ENCODE data around the gene NEAT1.
"Not testable (repeated sequence)": the region's sequence is repeated elsewhere in the genome, so short reads cannot be mapped to it uniquely, and the experiment has no call there.

Gene NEAT1

DNA sequence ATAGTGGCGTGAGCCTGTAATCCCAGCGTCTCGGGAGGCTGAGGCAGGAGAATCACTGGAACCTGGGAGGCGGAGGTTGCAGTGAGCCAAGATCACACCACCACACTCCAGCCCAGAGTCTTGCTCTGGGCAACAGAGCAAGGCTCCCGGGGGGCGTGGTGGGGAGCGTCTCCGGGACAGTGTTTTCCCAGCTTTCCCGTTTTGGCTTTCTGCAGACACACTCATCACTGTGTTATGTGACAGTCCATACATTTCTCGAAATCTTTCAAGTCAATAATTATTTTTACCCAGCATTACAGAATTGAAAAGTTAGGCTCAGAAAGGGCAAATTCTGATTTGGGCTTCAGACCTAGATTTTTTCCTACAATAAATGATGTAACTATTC, 31.7 kb downstream of the NEAT1 start:
- DNase-seq: no peak

DNA sequence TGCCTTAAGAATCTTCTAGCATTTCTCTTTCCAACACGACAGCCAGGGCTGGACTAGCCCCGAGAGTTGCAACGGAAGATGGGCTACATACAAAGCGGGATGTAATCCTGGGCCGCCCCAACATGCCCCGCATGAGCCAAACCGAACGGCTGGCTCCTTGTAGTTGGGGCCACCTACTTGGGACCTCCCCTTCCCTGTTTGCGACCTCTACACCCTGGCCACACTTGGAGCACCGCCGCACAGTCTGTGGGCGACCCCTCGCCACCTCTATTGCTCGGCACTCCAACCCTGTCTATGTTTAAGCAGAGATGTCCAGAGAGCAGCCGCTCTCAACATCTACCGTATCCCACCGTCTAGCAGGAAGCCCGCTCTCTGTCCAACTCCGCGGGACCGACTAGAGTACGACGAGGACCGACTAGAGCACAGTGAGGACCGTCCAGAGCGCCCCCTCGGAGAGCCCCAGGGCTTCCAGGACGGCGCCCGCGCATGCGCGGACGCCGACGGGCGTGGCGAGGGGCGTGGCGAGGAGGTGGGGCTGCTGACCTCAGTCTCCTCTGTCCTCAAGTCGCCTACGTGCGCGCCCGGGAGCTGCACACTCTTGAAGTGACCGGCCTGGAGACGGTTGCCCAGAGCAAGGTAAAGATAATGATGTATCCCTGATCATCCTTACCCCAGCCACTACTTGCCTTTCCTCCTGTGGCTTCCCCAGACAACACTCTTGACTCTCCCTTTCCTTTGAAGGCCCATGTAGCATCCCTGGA, 32.3 kb downstream of the NEAT1 start:
- DNase-seq: peak; percentile 68

DNA sequence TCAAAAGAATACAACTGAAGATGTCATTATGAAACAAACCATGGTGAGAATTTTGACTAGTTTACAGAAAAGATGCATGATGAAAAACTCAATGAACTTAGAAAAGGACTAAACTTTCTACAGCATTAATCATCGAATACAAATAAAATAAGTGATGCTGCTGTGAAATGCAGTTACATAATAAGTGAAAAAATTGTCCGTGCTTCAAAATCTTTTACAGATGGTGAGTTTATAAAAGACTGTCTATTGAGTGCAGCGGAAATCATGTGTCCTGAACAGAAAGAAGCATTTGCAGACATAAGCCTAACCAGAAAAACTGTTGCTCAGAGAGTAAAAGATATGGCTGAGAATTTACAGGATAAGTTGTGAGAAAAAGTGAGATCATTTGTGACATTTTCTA, 33.8 kb downstream of the NEAT1 start:
- no peak for DNase-seq

DNA sequence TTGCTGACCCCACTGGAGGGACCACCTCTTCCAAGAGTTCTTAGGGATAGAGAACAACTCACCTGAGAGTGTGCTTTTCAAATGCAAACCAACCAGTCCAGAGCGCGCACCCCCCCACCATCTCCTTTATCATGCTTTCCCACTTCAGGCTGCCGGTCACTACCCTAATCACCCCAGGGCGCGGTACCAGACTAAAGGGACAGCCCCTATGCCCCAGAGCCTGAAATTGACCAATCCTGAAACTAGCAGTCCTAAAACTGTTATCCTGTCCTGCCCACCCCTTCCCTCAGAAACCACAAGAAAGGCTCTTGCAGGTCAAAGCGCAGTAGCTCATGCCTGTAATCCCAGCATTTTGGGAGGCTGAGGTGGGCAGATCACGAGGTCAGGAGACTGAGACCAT, 37.0 kb downstream of the NEAT1 start:
- no peak for DNase-seq

DNA sequence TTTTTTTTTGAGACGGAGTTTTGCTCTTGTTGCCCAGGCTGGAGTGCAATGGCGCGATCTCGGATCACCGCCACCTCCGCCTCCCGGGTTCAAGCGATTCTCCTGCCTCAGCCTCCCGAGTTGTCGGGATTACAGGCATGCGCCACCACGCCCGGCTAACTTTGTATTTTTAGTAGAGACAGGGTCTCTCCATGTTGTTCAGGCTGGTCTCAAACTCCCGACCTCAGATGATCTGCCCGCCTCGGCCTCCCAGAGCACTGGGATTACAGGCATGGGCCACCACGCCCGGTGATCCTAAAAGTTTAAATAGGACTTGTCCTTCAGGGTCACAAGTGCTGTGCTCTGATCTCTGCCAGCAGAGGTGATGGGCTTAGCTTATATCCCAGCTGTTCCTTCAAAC, 42.9 kb downstream of the NEAT1 start:
- DNase-seq: not testable (repeated sequence)

DNA sequence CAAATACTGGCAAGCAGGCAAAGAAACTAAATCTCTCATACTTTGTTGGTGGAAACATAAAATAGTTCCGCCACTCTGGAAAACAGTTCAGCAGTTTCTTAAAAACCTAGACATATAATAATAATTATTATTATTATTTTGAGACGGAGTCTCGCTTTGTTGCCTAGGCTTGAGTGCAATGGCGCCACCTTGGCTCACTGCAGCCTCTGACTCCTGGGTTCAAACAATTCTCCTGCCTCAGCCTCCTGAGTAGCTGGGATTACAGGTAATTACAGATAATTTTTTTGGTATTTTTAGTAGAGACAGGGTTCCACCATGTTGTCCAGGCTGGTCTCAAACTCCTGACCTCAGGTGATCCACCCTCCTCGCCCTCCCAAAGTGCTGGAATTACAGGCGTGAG, 44.7 kb downstream of the NEAT1 start:
- not testable (repeated sequence) for DNase-seq

DNA sequence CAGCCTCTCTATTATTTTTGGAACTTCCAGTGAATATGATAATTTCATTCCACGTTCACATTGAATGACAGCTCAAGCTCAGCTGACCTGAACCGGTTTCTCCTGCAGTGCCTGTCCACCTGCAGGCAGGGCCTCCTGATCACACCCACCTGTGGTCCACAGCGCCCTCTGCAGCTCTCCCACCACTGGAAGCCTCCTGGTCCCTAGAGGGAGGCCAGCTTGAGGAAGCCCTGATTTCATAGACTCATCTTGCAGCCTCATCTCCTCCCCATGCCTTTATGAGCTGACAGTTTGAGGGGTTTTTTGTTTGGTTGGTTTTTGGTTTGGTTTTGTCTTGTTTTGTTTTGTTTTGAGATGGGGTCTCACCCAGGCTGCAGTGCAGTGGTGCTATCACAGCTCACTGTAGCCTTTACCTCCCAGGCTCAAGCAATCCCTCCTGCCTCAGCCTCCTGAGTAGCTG, 46.3 kb downstream of the NEAT1 start:
- peak; percentile 73 for DNase-seq

DNA sequence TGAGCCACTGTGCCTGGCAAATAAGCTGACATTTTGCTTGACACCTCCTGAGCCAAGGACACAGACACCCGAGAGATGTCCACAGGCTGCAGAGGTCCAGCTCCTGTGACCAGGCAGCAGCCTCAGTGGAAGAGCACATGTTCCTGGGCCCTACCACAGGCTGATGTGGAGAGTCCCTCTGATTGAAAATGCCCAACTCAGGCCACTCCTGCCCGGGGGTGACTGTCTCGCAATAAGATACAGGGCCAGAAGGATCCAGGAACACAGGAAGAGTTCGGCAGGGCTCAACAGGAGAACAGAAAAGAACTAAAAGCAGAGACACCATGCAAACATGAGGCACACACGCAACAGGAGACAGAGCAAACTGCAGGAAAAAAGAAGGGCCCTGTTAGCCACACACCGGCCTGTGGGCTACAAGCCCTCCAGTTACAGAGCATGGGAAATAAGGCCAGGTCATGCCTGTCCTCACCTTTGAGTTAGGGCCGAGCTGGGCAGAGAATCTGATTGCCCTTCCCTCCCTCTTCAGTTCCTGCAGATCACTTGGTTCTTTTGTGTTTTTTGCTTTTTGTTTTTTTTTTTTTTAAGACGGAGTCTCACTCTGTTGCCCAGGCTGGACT, 47.9 kb downstream of the NEAT1 start:
- DNase-seq: no peak

DNA sequence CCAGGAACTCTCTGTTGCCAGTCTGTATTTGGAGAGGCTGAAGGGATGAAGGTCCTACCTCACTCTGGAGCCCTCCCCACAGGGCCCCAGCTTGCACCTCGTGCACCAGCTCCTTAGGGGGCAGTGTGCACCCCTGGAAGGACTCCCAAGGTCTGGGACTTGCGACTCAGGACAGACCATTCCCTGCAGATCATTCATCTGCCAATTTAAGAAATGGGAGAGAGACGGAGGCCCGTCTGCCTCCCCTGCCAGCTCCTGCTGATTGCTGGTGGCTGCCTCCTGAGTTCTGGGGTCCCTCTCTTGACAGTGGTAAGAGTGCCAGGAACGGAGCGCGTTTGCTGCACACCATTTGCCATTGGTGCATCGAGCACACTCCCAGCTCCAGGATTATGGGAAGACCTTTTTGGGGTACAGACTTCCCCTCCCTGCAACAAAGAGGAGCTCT, 48.9 kb downstream of the NEAT1 start:
- DNase-seq: no peak

DNA sequence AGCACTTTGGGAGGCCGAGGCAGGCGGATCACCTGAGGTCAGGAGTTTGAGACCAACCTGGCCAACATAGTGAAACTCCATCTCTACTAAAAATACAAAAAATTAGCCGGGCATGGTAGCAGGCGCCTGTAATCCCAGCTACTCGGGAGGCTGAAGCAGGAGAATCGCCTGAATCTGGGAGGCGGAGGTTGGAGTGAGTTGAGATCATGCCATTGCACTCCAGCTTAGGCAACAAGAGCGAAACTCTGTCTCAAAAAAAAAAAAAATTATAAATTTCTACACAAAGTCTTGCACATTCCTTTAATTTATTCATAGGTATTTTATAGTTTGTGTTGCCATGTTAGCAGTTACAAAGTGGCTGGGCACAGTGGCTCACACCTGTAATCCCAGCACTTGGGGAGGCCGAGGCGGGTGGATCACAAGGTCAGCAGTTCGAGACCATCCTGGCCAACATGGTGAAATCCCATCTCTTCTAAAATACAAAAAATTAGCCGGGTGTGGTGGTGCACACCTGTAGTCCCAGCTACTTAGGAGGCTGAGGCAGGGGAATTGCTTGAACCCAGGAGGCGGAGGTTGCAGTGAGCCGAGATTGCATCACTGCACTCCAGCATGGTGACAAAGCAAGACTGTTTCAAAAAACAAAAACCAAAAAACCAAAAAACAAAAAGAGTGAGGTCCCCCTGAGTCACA, 50.1 kb downstream of the NEAT1 start:
- DNase-seq: not testable (repeated sequence)

DNA sequence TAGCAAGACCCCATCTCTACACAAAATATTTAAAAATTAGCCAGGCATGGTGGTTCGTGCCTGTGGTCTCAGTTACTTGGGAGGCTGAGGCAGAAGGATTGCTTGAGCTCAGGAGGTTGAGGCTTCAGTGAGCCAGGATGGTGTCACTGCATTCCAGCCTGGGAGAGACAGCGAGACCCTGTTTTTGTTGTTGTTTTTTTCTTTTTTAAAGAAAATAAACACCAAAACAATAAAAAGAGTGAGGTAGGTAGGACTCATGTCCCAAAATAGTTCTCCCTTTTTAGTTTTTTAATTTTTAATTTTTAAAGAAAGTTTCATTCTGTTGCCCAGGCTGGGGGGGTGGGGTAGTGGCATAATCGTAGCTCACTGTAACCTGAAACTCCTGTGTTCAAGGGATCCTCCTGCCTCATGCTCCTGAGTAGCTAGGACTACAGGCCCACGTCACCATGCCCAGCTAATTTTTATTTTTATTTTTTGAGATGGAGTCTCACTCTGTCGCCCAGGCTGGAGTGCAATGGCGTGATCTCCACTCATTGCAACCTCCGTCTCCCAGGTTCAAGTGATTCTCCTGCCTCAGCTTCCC, 50.8 kb downstream of the NEAT1 start:
- no peak for DNase-seq

DNA sequence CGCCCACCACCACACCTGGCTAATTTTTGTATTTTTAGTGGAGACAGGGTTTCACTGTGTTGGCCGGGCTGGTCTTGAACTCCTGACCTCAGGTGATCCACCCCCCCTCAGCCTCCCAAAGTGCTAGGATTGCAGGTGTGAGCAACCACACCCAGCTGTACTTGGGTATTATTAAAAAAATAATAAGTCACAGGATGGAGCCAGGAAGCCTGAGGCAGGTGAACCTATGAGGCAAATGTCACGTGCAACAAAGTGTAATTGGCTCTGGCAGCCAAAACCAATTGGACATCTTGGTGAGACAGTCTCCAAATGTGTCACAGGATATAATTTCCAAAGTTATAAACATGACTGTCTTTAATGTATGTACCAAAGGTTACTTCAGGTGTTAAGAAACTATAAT, 52.3 kb downstream of the NEAT1 start:
- DNase-seq: no peak

DNA sequence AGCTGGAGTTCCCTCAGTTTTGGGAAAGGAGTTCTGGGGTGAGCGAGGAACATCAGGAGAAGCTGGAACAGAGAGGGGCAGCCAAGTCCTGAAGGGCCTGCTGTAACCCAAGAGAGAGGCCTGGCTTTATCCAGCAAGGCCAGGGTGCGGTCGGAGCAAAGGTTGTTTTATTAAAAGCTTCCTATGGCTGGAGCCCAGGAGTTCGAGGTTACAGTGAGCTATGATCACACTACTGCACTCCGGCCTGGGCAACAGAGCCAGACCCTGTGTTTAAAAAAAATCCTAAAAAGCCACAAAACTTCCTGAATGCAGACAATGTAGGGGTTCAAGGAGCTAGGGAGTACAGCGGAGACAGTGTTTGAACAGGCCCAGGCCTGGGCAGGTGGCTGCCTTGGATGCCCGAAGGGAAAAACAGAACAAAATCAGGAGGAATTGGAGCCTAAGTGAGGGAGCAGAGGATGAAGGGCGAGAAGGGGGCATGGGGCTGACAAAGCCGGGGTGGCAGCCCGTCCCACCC, 54.1 kb downstream of the NEAT1 start:
- DNase-seq: no peak

DNA sequence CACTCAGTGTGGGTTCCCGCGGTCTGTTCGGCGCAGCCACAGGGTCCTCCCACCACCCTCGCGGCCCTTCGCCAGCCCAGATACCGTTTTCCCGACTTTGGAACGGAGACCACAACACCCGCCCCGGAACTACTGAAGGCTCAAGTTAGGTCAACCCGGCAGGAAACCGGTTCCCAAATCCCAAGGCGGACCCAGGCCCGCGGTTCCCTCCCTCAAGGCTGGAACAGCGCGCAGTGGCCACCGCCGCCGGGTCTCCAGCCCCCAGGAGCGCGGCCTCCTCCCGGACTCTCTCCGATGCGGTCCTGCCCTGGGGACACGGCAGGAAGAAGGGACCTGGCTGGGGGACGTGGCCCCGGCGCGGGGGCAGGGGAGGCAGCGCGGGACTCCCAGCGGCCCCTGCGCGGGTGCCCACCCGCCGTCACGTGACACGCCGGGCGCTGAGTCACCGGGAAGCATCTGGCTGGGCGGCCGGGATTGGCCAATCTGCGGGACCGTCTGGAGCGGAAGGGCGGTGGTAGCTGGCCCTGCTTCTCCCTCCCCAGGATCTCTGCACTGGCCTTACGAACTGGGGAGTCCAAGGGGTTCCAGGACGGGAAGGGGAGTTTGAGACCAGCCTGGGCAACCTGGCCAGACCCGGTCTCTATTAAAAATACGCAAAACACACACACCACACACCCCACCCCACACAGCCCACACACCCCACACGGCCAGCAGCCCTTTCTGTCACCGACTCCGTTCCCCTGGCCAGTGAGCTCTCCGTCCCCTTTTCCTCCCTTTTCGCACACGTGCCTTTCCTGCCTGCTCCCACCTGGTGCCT, 54.8 kb downstream of the NEAT1 start:
- DNase-seq: peak; percentile 91

DNA sequence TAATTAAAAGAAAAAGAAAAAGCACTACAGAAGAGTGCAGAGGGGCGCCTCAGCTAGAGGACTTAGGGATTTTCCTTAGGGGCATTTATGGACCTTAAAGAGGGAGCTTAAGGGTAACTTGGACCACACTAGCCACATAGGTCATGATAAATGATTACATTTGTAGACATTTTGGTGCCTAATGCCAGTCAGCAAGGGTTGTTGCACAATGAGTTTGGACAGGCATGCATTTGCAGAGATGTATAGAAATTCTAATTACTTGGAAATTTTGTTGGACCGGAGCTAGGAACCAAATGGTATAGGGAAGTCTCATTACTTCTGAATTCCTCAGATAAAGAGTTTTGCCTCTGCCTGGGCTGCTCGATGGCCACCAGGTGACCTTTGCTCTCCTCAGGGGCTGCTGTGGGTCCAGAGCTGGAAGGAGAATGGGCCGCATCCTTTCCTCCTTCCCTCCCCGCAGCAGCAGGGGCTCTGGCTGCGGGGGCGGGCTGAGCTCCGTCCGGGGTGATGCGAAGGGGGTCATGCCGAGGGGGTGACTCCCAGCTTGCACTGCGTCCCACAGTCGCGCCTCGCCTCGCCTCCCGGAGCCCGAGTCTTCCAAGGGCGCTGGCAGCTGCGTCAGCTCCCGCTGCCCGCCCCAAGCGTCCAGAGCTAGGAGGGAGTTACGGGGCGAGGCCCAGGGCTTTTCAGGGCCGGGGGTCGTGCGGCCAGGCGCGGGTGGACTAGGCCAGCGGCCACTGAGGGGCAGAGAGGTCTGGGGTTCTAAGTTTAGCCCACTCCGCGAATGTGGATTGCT, 56.0 kb downstream of the NEAT1 start:
- no peak for DNase-seq

DNA sequence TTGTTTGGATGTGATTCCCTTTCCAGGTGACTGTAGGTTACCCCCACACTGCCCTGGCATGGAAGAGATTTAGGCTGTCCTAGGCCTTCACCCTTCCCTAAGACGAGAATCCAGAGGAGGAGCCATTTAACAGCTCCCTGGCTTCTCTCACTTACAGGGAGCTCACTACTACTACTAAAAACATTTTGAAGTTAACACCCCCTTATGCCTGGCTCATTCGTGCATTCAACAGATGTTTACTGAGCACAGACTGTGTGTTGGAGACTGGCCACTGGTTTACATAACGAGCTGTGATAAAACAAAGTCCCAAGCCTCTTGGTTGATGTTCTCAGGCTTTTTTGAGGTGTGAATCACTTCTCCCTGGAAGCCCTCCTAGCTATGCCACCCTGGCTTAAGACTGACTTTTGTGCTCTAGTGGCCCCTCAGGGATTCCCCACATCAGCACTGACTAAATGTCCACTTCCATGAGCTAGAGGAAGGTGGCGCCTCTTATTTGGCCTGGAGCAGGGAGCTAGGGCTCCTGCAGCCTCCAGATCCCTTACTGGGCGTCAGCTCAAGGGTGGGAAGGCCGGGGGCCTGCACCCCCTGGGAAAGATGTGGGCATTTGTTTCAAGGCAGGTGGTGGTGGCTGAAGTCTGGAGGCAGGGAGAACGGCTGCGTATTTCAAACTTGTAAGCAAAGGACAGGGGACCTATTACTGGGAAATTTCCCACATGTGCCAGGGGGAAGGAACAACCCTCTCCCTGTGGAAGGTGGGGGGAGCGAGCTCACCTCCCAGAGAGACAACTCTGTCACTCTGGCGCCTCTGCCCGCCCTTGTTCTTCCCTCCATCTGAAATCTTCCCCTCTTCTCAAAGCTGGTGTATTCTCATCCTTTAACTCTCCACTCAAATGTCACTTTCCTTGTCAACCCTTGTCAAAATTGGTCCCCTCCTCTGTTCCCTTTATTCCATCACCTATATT, 56.9 kb downstream of the NEAT1 start:
- DNase-seq: no peak

DNA sequence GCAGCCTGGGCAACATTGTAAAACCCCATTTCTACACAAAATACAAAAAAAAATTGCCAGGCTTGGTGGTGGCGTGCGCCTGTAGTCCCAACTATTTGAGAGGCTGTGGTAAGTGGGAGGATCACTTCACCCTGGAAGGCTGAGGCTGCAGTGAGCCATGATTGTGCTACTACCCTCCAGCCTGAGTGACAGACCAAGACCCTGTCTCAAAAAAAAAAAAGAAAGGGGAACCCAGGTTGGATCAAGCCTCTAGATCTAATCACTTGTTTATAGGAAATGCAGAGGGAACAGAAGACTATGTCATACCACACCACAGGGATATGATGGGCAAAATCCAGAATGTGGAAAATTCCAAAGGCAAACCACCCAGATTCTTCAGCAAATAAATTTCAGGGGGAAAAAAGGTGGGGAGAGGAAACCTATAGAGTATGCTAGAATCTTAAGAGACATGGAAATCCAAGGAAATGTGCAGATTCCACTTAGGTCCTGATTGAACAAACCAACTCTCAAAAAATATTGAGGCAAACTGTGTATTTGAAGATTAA, 59.8 kb downstream of the NEAT1 start:
- no peak for DNase-seq

DNA sequence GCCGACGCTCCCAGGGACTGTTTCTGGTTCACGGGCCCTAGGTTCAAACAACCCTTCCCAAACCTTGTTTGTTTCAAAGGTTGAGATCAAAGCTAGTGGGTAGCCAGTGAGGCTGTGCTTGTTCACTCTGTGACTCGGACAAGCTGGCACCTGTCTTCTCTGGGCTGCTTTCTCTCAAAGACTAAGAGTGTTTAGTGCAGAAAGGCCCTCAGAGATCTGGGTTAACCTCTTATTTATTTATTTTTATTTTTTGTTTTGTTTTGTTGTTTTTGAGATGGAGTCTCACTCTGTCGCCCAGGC, 63.3 kb downstream of the NEAT1 start:
- DNase-seq: no peak

DNA sequence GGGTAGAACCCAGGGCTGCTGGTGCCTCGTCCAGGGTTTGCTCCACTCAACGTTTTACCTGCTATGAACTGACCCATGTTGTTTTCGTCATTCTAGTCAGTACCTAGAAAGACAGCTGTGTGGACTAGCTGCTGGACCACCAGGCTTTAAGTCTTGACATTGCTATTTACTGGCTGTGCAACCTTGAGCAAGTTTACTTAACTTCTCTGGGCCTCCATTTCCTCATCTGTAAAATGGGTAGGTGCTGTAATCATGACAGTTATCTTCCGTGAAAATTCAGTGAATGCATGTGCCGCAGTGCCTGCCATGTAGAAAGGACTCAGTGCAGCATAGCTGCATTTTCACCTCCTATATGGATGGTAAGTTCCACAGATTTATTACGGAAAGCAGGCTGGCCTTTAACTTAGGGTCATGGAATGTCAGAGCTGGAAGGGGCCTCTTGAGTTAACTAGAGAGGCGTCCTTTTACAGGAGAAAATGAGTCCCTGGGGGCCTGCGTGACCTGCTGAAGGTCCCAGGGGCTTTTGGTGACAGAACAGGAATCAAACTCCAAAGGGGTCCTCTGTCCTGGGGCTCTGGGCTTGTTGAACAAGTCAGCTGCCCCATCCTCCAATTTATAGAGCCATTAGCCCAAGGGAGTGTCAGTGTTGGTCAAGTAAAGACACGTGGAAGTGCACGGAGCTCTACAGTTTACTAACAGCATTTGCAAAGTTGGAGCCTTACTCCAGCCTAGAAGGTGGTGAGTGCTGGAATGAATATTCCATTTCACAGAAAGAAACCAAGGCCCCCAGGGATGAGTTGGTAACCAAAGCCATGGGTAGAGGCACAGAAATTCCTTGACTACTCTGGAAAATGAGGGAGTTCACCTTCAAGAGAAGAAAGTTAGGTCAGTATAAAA, 64.2 kb downstream of the NEAT1 start:
- no peak for DNase-seq

All from NCI-H510A (cell line).